ENCODE data around the gene MACROH2A2. TPM values are rescaled to one million over a fixed set of nuclear protein-coding genes. Genes with fewer than 3 reads are reported as not detected.

The MACROH2A2 gene
- total RNA-seq, 1 donor from 2014 or later = 143 TPM

GRCh38 chr10:70067586-70067985, 14.9 kb downstream of the MACROH2A2 start:
- Mint-ChIP-seq H3K36me3 (ENCODE audit: insufficient read depth) (peaks cover 18% of the 10 kb centered on the region), H3K27ac (no peak overlapping the region), H3K4me1 (ENCODE audit: low read depth) (peaks cover 3% of the 10 kb centered on the region), H3K4me3 (ENCODE audit: low read depth) (no peak overlapping the region), H3K9me3 (ENCODE audit: low read depth) (no peaks in the 10 kb centered on the region), H3K27me3 (no peaks in the 10 kb centered on the region)
- no peak for DNase-seq (ENCODE audit: low spot score, unreplicated experiment)
- no peak for TF ChIP-seq CTCF (IDR thresholded peaks at IDR 0.05; ENCODE audit: unreplicated experiment)

GRCh38 chr10:70068925-70069324, 16.3 kb downstream of the MACROH2A2 start:
- Mint-ChIP-seq H3K27me3 (no peaks in the 10 kb centered on the region), H3K36me3 (ENCODE audit: insufficient read depth) (peaks cover 15% of the 10 kb centered on the region), H3K9me3 (ENCODE audit: low read depth) (no peaks in the 10 kb centered on the region), H3K27ac (no peak overlapping the region), H3K4me3 (ENCODE audit: low read depth) (no peak overlapping the region), H3K4me1 (ENCODE audit: low read depth) (peaks cover 3% of the 10 kb centered on the region)
- DNase-seq (ENCODE audit: low spot score, unreplicated experiment) = no peak
- TF ChIP-seq CTCF (IDR thresholded peaks at IDR 0.05; ENCODE audit: unreplicated experiment) = no peak

- peaks cover 15% of the 10 kb centered on the region for H3K36me3 Mint-ChIP-seq (ENCODE audit: insufficient read depth)
- no peaks in the 10 kb centered on the region for H3K9me3 Mint-ChIP-seq (ENCODE audit: low read depth)
- no peaks in the 10 kb centered on the region for H3K27me3 Mint-ChIP-seq
- DNase-seq (ENCODE audit: low spot score, unreplicated experiment) = no peak
- peak overlapping the region; percentile 59 for H3K27ac Mint-ChIP-seq
- TF ChIP-seq CTCF (IDR thresholded peaks at IDR 0.05; ENCODE audit: unreplicated experiment) = no peak
- H3K4me3 Mint-ChIP-seq (ENCODE audit: low read depth) = no peak overlapping the region
- peaks cover 3% of the 10 kb centered on the region for H3K4me1 Mint-ChIP-seq (ENCODE audit: low read depth)
Measured at GRCh38 chr10:70069346-70069745, 16.7 kb downstream of the MACROH2A2 start.

GRCh38 chr10:70070834-70071233, 18.2 kb downstream of the MACROH2A2 start:
- Mint-ChIP-seq H3K27ac (no peak overlapping the region), H3K27me3 (no peaks in the 10 kb centered on the region), H3K4me1 (ENCODE audit: low read depth) (peaks cover 1% of the 10 kb centered on the region)

GRCh38 chr10:70074165-70074564, 21.5 kb downstream of the MACROH2A2 start:
- H3K9me3 Mint-ChIP-seq (ENCODE audit: low read depth) = no peaks in the 10 kb centered on the region
- no peaks in the 10 kb centered on the region for H3K4me1 Mint-ChIP-seq (ENCODE audit: low read depth)
- no peak for TF ChIP-seq CTCF (IDR thresholded peaks at IDR 0.05; ENCODE audit: unreplicated experiment)
- no peak for DNase-seq (ENCODE audit: low spot score, unreplicated experiment)
- H3K27me3 Mint-ChIP-seq = no peaks in the 10 kb centered on the region
- peaks cover 16% of the 10 kb centered on the region for H3K36me3 Mint-ChIP-seq (ENCODE audit: insufficient read depth)
- peak overlapping the region; percentile 35 for H3K27ac Mint-ChIP-seq
- H3K4me3 Mint-ChIP-seq (ENCODE audit: low read depth) = no peak overlapping the region

More at GRCh38 chr10:70070834-70071233, 18.2 kb downstream of the MACROH2A2 start:
- no peaks in the 10 kb centered on the region for H3K9me3 Mint-ChIP-seq (ENCODE audit: low read depth)
- no peak overlapping the region for H3K4me3 Mint-ChIP-seq (ENCODE audit: low read depth)
- peaks cover 8% of the 10 kb centered on the region for H3K36me3 Mint-ChIP-seq (ENCODE audit: insufficient read depth)
- DNase-seq (ENCODE audit: low spot score, unreplicated experiment) = no peak
- no peak for TF ChIP-seq CTCF (IDR thresholded peaks at IDR 0.05; ENCODE audit: unreplicated experiment)
